Right lobe of liver (tissue), 6 donors: ENCODE data around the gene NUP153. TPM values are rescaled to one million over a fixed set of nuclear protein-coding genes. Genes with fewer than 3 reads are reported as not detected.

Source experiments
- ATAC-seq, 4 donors: fragments of 200-7000 bp; cut with Tn5 transposase; one replicate each; pipeline ENCODE4 v1.9.1; 2020; ENCODE audit warnings: mild to moderate bottlenecking in 4 of 4, moderate library complexity in 4 of 4
- DNase-seq, 3 donors: peaks; one replicate each; pipeline ENCODE4 v3.0.0-alpha.2; 2020
- H3K27ac ChIP-seq, 3 donors: fragments of 200-600 bp; one replicate each; pipeline ENCODE4 v1.8.0; 2022
- H3K27me3 ChIP-seq, 2 donors: fragments of 200-600 bp; one replicate each; pipeline ENCODE4 v1.8.0; 2022
- H3K36me3 ChIP-seq, 4 donors: fragments of 200-600 bp; sonication (generic) in 1 of 4; one replicate each; pipeline versions ENCODE4 v1.5.1 to v1.8.0; 2017 to 2022; ENCODE audit warnings: control low read depth in 1 of 4
- H3K4me1 ChIP-seq, 4 donors: fragments of 200-600 bp; sonication (generic) in 1 of 4; one replicate each; pipeline versions ENCODE4 v1.5.1 to v1.8.0; 2017 to 2022; ENCODE audit warnings: control low read depth in 1 of 4
- H3K4me3 ChIP-seq, 3 donors: fragments of 200-600 bp; one replicate each; pipeline ENCODE4 v1.8.0; 2022
- H3K9me3 ChIP-seq, 4 donors: fragments of 200-600 bp; sonication (generic) in 1 of 4; one replicate each; pipeline versions ENCODE4 v1.5.1 to v1.8.0; 2017 to 2022; ENCODE audit warnings: control low read depth in 1 of 4
- CTCF ChIP-seq, 4 donors: fragments of 200-600 bp in 3 of 4; fragments of 450-650 bp in 1 of 4; IDR thresholded peaks; one replicate each; pipeline versions ENCODE4 v1.5.1 to v1.8.0; 2016 to 2022; ENCODE audit warnings: antibody characterized with exemption in 4 of 4, mild to moderate bottlenecking in 2 of 4
- POLR2A ChIP-seq: fragments of 450-650 bp; IDR thresholded peaks from one replicate; pipeline ENCODE4 v1.6.1; 2017; ENCODE audit warnings: antibody characterized with exemption, mild to moderate bottlenecking
- WGBS: methylation state at CpG from one replicate; pipeline ENCODE4 v1.1.6; 2018; ENCODE audit warnings: low coverage, low lambda C conversion rate; ENCODE audit not compliant: insufficient coverage; ENCODE audit errors: missing lambda C conversion rate; 5-methylcytosine and 5-hydroxymethylcytosine counted together
- intact Hi-C, 2 donors: fragments of 100-400 bp; cut with DNase I; formaldehyde crosslinking; loops; one replicate each; pipeline versions ENCODE4 v1.11.2 to v1.14.1; 2022
- total RNA-seq, 6 experiments: library from RNA; depleted of rRNA in 2 of 6; stranded (reverse); fragments of >200 nt in 2 of 6; fragmentation: NEBNext Ultra II Directional in 3 of 6; extraction: Animal tissue kit (Norgen Biotek cat#: 25700) in 3 of 6; gene quantifications; one replicate each; pipeline versions ENCODE4 v1.1.0 to v1.2.4, GENCODE V29; 2016 to 2023
- donor health status: DM: no; HTN: yes; CAD: no.
- donor health status: DM: no; HTN: no; CAD: no.
- donor health status: DM: no; HTN: no; CAD: no.
- donor health status: DM: no; HTN: yes; CAD: no.
- donor health status: DM: no; HTN: yes; CAD: no.

NUP153 gene
- total RNA-seq, 6 experiments from 2014 or later = 14.6 to 20.8 (median 19.0) TPM

GRCh38 chr6:17635568-17635967 is 71.2 kb downstream of the NUP153 start:
- Histone ChIP-seq H3K27ac (no peak overlapping the region), H3K27me3 (no peaks in the 10 kb centered on the region), H3K4me3 (no peak overlapping the region), H3K36me3 (peaks cover 0 to 36% (median 7%) of the 10 kb centered on the region in 4 donors), H3K9me3 (no peaks in the 10 kb centered on the region), H3K4me1 (peaks cover 0 to 8% (median 0%) of the 10 kb centered on the region in 4 donors)
- TF ChIP-seq POLR2A = no peak
- no peak for TF ChIP-seq CTCF (IDR thresholded peaks at IDR 0.05)
- intact Hi-C loops = no loop called here
- ATAC-seq (no peak), DNase-seq (no peak)
- WGBS = 89% methylated on average over 4 of the region's 4 CpGs

DNA sequence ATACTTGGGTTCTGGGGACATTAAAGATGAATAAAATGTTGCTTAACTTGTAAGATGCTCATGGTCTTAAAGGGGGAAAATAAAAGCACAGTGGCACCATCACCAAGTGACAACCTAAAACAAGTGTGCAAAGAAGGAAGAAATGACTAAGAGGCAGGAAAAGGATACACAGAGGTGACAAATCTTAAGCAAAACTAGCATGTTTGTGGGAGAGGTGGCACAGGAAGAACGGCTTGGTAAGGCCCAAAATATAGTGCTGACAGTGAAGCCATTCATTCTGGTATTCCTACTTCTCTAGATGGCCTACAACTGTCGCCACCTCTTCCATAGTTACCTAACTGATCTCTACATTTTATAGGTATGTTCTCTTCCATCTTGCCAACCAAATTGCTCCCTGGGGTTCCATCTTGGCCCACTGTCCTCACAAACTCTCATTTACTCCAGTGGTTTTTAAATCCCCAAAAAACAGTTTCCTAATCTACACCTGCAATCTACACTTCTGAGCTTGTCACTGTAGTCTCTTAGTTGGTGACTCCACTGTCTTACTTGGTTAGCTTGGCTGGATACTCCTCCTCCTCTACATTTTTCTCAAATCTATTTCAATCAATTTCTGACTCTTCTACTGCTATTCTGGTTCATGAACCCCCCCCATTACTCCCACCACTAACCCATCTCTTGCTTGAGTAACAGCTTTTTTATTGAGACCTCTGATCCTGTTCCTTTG is 73.1 kb downstream of the NUP153 start:
- peak in 1 of 4 donors; percentile 15 for ATAC-seq
- Histone ChIP-seq H3K9me3 (no peaks in the 10 kb centered on the region), H3K27ac (no peak overlapping the region), H3K4me3 (no peak overlapping the region), H3K27me3 (no peaks in the 10 kb centered on the region), H3K36me3 (peaks cover 0 to 36% (median 4%) of the 10 kb centered on the region in 4 donors), H3K4me1 (peaks cover 0 to 13% (median 0%) of the 10 kb centered on the region in 4 donors)
- DNase-seq = no peak
- intact Hi-C loops = no loop called here
- WGBS = 59% methylated on average over 2 of the region's 2 CpGs
- TF ChIP-seq POLR2A = no peak
- TF ChIP-seq CTCF (IDR thresholded peaks at IDR 0.05) = no peak

- intact Hi-C loops = no loop called here
- no peaks in the 10 kb centered on the region for H3K9me3 ChIP-seq
- H3K27ac ChIP-seq = no peak overlapping the region
- no peaks in the 10 kb centered on the region for H3K27me3 ChIP-seq
- TF ChIP-seq CTCF (IDR thresholded peaks at IDR 0.05) (no peak), POLR2A (no peak)
- no peak overlapping the region for H3K4me3 ChIP-seq
- WGBS = 83% methylated on average over 1 of the region's 1 CpG
- peaks cover 0 to 13% (median 0%) of the 10 kb centered on the region in 4 donors for H3K4me1 ChIP-seq
- peaks cover 0 to 36% (median 6%) of the 10 kb centered on the region in 4 donors for H3K36me3 ChIP-seq
- no peak for DNase-seq
- no peak for ATAC-seq
These were observed 73.8 kb downstream of the NUP153 start for GRCh38 chr6:17632934-17633333.

DNA sequence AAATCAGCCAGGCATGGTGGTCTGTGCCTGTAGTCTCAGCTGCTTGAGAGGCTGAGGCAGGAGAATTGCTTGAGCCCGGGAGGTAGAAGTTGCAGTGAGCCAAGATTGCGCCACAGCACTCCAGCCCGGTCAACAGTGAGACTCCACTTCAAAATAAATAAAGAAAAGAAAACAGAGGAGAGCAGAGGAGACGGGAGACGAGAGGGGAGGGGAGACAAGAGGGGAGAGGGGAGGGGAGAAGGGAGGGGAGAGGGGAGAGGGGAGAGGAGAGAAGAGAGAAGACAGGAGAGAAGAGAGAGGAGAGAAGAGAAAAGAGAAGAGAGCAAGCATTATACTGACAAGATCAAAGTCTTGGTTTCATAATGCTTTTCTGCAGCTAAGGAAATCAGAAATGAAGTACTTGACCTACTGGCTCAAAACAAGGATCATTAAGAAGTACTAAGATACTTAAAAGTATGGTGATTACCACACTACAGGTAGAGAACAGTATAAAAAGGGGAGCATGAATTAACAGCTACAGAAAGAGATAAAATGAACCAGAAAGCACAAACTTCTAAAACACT is 76.1 kb downstream of the NUP153 start:
- Histone ChIP-seq H3K27ac (peak overlapping the region in 1 of 3 donors; percentile 31), H3K27me3 (no peaks in the 10 kb centered on the region), H3K4me3 (no peak overlapping the region), H3K4me1 (peaks cover 0 to 13% (median 0%) of the 10 kb centered on the region in 4 donors), H3K36me3 (peaks cover 0 to 33% (median 13%) of the 10 kb centered on the region in 4 donors), H3K9me3 (no peaks in the 10 kb centered on the region)
- WGBS = 12% methylated on average over 5 of the region's 5 CpGs
- DNase-seq (peak; percentile 35 to 77 (median 67)), ATAC-seq (peak; percentile 76 to 88 (median 86))
- intact Hi-C loops = no loop called here
- TF ChIP-seq POLR2A = no peak
- TF ChIP-seq CTCF (IDR thresholded peaks at IDR 0.05) = no peak
